MCF 10A (cell line): ENCODE measurements around the gene OGFOD3. TPM values are rescaled to one million over a fixed set of nuclear protein-coding genes. Genes with fewer than 3 reads are reported as not detected.
A peak's percentile ranks its signal among the peaks of the same experiment; 100 is the strongest.

Source experiments
- BruUV-seq: library from RNA; stranded (reverse); fragments of 400-500 nt; replicated peaks from 2 replicates; lab custom pipeline; 2021; lab: Mats Ljungman, UMichigan
- CTCF ChIA-PET: fragments of 300-600 bp; sonication (Branson Sonifier 250); formaldehyde crosslinking; extraction: SDS; loops from one replicate; lab custom pipeline; 2021; ENCODE audit warnings: antibody characterized with exemption, inconsistent platforms; lab: Yijun Ruan, JAX
- POLR2A ChIA-PET: fragments of 300-600, 350-650 bp; sonication (Branson Sonifier 250); formaldehyde crosslinking; extraction: SDS; loops from one replicate; lab custom pipeline; 2020; ENCODE audit warnings: antibody characterized with exemption, inconsistent platforms; lab: Yijun Ruan, JAX
- DNase-seq: peaks from one replicate; pipeline ENCODE4 v3.0.0-alpha.2; 2018; ENCODE audit not compliant: unreplicated experiment
- H3K27ac Mint-ChIP-seq: one replicate; pipeline ENCODE4 v1.8.0; 2022; ENCODE audit warnings: mild to moderate bottlenecking, low read depth, mixed read lengths; ENCODE audit not compliant: unreplicated experiment
- H3K27me3 Mint-ChIP-seq: one replicate; pipeline ENCODE4 v1.8.0; 2022; ENCODE audit warnings: mixed read lengths; ENCODE audit not compliant: insufficient read depth, unreplicated experiment
- H3K36me3 Mint-ChIP-seq: one replicate; pipeline ENCODE4 v1.8.0; 2022; ENCODE audit warnings: mild to moderate bottlenecking, moderate library complexity, mixed read lengths; ENCODE audit not compliant: insufficient read depth, unreplicated experiment
- H3K4me1 Mint-ChIP-seq: one replicate; pipeline ENCODE4 v1.8.0; 2022; ENCODE audit warnings: mixed read lengths; ENCODE audit not compliant: insufficient read depth, unreplicated experiment
- H3K4me3 Mint-ChIP-seq: one replicate; pipeline ENCODE4 v1.8.0; 2022; ENCODE audit warnings: mild to moderate bottlenecking, moderate library complexity, mixed read lengths; ENCODE audit not compliant: unreplicated experiment
- H3K9me3 Mint-ChIP-seq: one replicate; pipeline ENCODE4 v1.8.0; 2022; ENCODE audit warnings: mixed read lengths; ENCODE audit not compliant: unreplicated experiment
- intact Hi-C: fragments of 100-400 bp; cut with micrococcal nuclease; formaldehyde crosslinking; loops from 2 replicates; pipeline ENCODE4 v1.14.1; 2022
- total RNA-seq: library from RNA; stranded (reverse); gene quantifications from 2 replicates; pipeline ENCODE4 v1.2.3, GENCODE V29; 2022
- TF ChIP-seq, protein P1 (sequence below): fragments of 200-600 bp; IDR thresholded peaks from one replicate; pipeline ENCODE4 v1.8.0; 2022; ENCODE audit warnings: antibody characterized with exemption, mild to moderate bottlenecking; ENCODE audit not compliant: unreplicated experiment

The OGFOD3 gene
- total RNA-seq, 1 experiment from 2014 or later: 21.1 TPM

DNA sequence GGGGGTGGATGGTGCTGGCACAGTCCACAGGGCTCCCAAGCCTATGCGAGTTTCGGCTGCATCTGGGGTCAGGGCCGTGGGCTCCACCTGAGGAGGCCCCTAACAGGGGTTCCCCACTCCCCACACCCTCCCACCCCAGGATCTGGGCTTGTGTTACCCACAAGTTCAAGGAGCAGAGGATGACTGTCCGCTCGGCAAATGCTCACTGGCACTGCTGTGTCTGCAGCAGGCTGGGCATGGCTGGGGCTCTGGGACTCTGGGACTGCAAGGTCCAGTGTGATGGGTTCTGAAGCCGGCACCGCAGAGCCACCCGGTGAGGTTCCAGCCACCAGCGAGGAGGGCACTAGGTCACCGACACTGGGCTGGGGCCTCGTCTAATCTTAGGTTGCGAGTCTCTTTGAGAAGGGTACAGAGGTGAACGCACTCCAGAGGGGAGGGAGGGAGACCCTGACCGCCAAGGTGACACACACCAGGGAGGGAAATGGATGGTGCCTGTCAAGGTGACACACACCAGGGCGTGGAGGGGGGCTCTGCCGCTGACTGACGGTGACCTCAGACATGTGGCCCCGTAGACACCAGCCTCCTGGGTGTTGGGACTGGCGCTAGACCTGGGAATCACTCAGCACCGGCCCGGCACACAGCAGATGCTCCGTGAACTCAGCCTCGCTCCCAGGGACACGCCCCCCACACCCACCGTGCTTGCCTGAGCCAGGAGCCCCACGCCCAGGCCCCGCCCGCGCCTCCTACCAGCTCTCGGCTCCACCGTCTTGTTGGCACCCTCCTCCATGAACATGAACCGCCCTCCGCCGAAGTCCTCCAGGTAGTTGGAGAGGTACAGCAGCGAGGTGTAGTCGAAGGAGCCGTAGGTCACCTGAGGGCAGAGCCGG lies 20.7 kb downstream of the OGFOD3 start:
- intact Hi-C loops: no loop called here
- no TSS peak for BruUV-seq
- TF ChIP-seq, protein P1, sequence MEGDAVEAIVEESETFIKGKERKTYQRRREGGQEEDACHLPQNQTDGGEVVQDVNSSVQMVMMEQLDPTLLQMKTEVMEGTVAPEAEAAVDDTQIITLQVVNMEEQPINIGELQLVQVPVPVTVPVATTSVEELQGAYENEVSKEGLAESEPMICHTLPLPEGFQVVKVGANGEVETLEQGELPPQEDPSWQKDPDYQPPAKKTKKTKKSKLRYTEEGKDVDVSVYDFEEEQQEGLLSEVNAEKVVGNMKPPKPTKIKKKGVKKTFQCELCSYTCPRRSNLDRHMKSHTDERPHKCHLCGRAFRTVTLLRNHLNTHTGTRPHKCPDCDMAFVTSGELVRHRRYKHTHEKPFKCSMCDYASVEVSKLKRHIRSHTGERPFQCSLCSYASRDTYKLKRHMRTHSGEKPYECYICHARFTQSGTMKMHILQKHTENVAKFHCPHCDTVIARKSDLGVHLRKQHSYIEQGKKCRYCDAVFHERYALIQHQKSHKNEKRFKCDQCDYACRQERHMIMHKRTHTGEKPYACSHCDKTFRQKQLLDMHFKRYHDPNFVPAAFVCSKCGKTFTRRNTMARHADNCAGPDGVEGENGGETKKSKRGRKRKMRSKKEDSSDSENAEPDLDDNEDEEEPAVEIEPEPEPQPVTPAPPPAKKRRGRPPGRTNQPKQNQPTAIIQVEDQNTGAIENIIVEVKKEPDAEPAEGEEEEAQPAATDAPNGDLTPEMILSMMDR: no peak
- DNase-seq: no peak
- H3K27me3 Mint-ChIP-seq: no peaks in the 10 kb centered on the region
- CTCF ChIA-PET: no interaction called here
- no peaks in the 10 kb centered on the region for H3K9me3 Mint-ChIP-seq
- POLR2A ChIA-PET: interaction anchor here (0.9 to 1.0 kb wide), 2 partner anchors 20 to 31 kb away, joined by 3 to 4 read pairs; no protein-coding TSS in a partner anchor
- peaks cover 21% of the 10 kb centered on the region for H3K4me1 Mint-ChIP-seq
- no peak overlapping the region for H3K4me3 Mint-ChIP-seq
- peaks cover 21% of the 10 kb centered on the region for H3K36me3 Mint-ChIP-seq
- no peak overlapping the region for H3K27ac Mint-ChIP-seq

DNA sequence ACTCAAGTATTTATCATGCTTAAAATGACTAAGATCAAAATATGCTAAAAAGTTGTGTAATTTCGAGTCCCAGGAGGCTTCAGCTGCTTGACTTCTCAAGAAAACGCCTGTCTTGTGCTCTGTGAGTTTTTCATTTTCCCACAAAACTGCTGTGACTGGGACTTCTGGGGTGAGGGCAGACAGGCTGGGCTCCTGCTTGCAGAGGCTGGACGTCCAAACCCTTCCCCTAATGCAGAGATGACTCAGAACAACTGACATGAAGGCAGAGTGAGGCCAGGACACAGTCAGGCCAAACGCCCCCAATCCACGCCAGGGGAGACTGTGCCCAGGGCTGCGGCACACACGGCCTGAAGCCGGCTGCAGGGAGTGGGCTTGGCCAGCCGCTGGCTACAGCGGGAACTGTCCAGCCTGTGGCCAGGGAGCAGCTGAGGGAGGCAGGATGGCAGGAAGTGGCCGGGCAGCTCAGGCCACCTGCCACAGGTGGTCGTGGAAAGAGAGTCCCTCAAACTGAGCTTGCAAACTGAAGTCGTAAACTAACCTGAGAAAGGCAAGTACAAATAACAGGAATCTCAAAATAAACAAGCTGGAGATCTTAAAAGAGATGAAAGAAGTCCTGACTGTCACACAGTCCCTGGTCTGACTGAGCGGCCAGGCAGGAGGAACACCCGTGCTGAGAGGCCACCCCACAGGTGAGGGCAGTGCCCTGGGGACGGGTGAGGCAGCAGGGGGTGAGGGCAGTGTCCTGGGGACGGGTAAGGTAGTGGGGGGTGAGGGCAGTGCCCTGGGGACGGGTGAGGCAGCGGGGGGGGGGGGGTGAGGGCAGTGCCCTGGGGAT lies 21.6 kb downstream of the OGFOD3 start:
- intact Hi-C loops: no loop called here
- Mint-ChIP-seq H3K4me1 (peaks cover 21% of the 10 kb centered on the region), H3K36me3 (peaks cover 13% of the 10 kb centered on the region), H3K27me3 (no peaks in the 10 kb centered on the region), H3K4me3 (no peak overlapping the region), H3K27ac (no peak overlapping the region), H3K9me3 (no peaks in the 10 kb centered on the region)
- TF ChIP-seq, protein P1: no peak
- ChIA-PET CTCF (no interaction called here), POLR2A (interaction anchor here (0.6 to 1.0 kb wide), 4 partner anchors 11 to 128 kb away, joined by 3 to 4 read pairs (median 4); no protein-coding TSS in a partner anchor)
- BruUV-seq: no TSS peak
- peak; percentile 54 for DNase-seq

DNA sequence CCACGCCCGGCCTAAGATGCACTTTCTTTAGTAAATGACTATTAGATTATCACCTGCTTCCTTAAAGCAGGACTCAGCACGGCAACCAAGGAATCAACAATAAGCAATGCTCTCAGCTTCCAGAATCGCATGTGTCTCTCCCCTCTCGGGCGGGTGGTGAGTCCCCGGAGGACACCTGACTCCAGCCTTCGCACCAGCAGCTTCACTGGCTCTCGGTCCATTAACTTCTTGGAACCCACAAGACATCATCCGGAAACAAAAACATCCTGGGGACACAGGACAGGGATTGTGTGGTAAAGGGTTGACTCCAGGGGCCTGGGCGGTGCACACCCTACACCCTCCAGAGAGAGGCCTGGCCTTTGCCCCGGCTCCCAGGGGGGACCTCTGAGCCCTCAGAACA lies 24.1 kb downstream of the OGFOD3 start:
- H3K27ac Mint-ChIP-seq: no peak overlapping the region
- ChIA-PET POLR2A (interaction anchor here (0.6 to 0.8 kb wide), 2 partner anchors 28 to 331 kb away, joined by 3 to 4 read pairs; no protein-coding TSS in a partner anchor), CTCF (interaction anchor here (1.5 kb wide), 1 partner anchor 10 kb away, joined by 7 read pairs; no protein-coding TSS in a partner anchor)
- no TSS peak for BruUV-seq
- no peaks in the 10 kb centered on the region for H3K36me3 Mint-ChIP-seq
- no peak for DNase-seq
- peaks cover 21% of the 10 kb centered on the region for H3K4me1 Mint-ChIP-seq
- no peaks in the 10 kb centered on the region for H3K9me3 Mint-ChIP-seq
- intact Hi-C loops: no loop called here
- TF ChIP-seq, protein P1: no peak
- H3K27me3 Mint-ChIP-seq: no peaks in the 10 kb centered on the region
- no peak overlapping the region for H3K4me3 Mint-ChIP-seq
